ENCODE data around the gene SORCS1.

SORCS1 gene

GRCh38 chr10:106859892-106860652 lies 304.4 kb downstream of the SORCS1 start:
- in situ Hi-C loops (cut with HindIII; ENCODE audit: low sequenced_read_pairs) = no loop called here

GRCh38 chr10:106857728-106858127 lies 306.8 kb downstream of the SORCS1 start:
- in situ Hi-C loops (cut with HindIII; ENCODE audit: low sequenced_read_pairs) = no loop called here
- no peak for TF ChIP-seq CTCF (IDR thresholded peaks at IDR 0.05; ENCODE audit: low read depth, low read length)
- DNase-seq (ENCODE audit: low read depth, low spot score) = no peak
- H3K4me3 ChIP-seq (ENCODE audit: low read depth, low read length) = no peak overlapping the region

More at GRCh38 chr10:106859892-106860652, 304.4 kb downstream of the SORCS1 start:
- TF ChIP-seq CTCF (IDR thresholded peaks at IDR 0.05; ENCODE audit: low read depth, low read length) = no peak
- H3K4me3 ChIP-seq (ENCODE audit: low read depth, low read length) = no peak overlapping the region
- DNase-seq (ENCODE audit: low read depth, low spot score) = no peak

GRCh38 chr10:106857213-106857612 lies 307.3 kb downstream of the SORCS1 start:
- in situ Hi-C loops (cut with HindIII; ENCODE audit: low sequenced_read_pairs) = no loop called here
- no peak for DNase-seq (ENCODE audit: low read depth, low spot score)
- no peak overlapping the region for H3K4me3 ChIP-seq (ENCODE audit: low read depth, low read length)
- no peak for TF ChIP-seq CTCF (IDR thresholded peaks at IDR 0.05; ENCODE audit: low read depth, low read length)

GRCh38 chr10:106836933-106837663 lies 327.4 kb downstream of the SORCS1 start:
- no peak overlapping the region for H3K4me3 ChIP-seq (ENCODE audit: low read depth, low read length)
- no peak for DNase-seq (ENCODE audit: low read depth, low spot score)
- no peak for TF ChIP-seq CTCF (IDR thresholded peaks at IDR 0.05; ENCODE audit: low read depth, low read length)
- in situ Hi-C loops (cut with HindIII; ENCODE audit: low sequenced_read_pairs) = no loop called here

GRCh38 chr10:106832846-106833245 lies 331.7 kb downstream of the SORCS1 start:
- in situ Hi-C loops (cut with HindIII; ENCODE audit: low sequenced_read_pairs) = no loop called here
- DNase-seq (ENCODE audit: low read depth, low spot score) = no peak
- no peak for TF ChIP-seq CTCF (IDR thresholded peaks at IDR 0.05; ENCODE audit: low read depth, low read length)
- no peak overlapping the region for H3K4me3 ChIP-seq (ENCODE audit: low read depth, low read length)

GRCh38 chr10:106830471-106830870 lies 334.0 kb downstream of the SORCS1 start:
- DNase-seq (ENCODE audit: low read depth, low spot score) = no peak
- no peak overlapping the region for H3K4me3 ChIP-seq (ENCODE audit: low read depth, low read length)
- in situ Hi-C loops (cut with HindIII; ENCODE audit: low sequenced_read_pairs) = no loop called here
- TF ChIP-seq CTCF (IDR thresholded peaks at IDR 0.05; ENCODE audit: low read depth, low read length) = no peak

All from astrocyte of the spinal cord (primary cell).